ENCODE measurements around the gene SYCP2.

GRCh38 chr20:59958123-59958522, 24.7 kb upstream of the SYCP2 start, which contains the start of gene CDH26:
- TF ChIP-seq, protein P1, sequence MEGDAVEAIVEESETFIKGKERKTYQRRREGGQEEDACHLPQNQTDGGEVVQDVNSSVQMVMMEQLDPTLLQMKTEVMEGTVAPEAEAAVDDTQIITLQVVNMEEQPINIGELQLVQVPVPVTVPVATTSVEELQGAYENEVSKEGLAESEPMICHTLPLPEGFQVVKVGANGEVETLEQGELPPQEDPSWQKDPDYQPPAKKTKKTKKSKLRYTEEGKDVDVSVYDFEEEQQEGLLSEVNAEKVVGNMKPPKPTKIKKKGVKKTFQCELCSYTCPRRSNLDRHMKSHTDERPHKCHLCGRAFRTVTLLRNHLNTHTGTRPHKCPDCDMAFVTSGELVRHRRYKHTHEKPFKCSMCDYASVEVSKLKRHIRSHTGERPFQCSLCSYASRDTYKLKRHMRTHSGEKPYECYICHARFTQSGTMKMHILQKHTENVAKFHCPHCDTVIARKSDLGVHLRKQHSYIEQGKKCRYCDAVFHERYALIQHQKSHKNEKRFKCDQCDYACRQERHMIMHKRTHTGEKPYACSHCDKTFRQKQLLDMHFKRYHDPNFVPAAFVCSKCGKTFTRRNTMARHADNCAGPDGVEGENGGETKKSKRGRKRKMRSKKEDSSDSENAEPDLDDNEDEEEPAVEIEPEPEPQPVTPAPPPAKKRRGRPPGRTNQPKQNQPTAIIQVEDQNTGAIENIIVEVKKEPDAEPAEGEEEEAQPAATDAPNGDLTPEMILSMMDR (IDR thresholded peaks at IDR 0.05; ENCODE audit: insufficient read depth, low read length, poor library complexity, severe bottlenecking): no peak
- TF ChIP-seq EZH2phosphoT487 (conservative IDR thresholded peaks at IDR 0.05; ENCODE audit: low read length): no peak

Measured in SU-DHL-6 (cell line).